T follicular helper cell (primary cell): ENCODE measurements around the gene ZCCHC24.
"Not testable (repeated sequence)": the region's sequence is repeated elsewhere in the genome, so short reads cannot be mapped to it uniquely, and the experiment has no call there.

Experiments
- DNase-seq: peaks from one replicate; pipeline ENCODE4 v3.0.0-alpha.2; 2020; ENCODE audit warnings: low read depth

The ZCCHC24 gene

GRCh38 chr10:79346388-79347225, 98.8 kb downstream of the ZCCHC24 start:
- DNase-seq: no peak

GRCh38 chr10:79346012-79346340, 99.4 kb downstream of the ZCCHC24 start:
- no peak for DNase-seq

- DNase-seq: no peak
These were observed 100.0 kb downstream of the ZCCHC24 start for GRCh38 chr10:79345241-79346011.

GRCh38 chr10:79344502-79345195, 100.8 kb downstream of the ZCCHC24 start:
- DNase-seq: no peak

- DNase-seq: no peak
These were observed 102.4 kb downstream of the ZCCHC24 start for GRCh38 chr10:79342811-79343561.

- no peak for DNase-seq
These were observed 103.1 kb downstream of the ZCCHC24 start for GRCh38 chr10:79342295-79342761.

GRCh38 chr10:79340646-79341244, 104.7 kb downstream of the ZCCHC24 start:
- no peak for DNase-seq

GRCh38 chr10:79339266-79339665, 106.2 kb downstream of the ZCCHC24 start:
- DNase-seq: no peak

GRCh38 chr10:79337783-79338469, 107.5 kb downstream of the ZCCHC24 start:
- not testable (repeated sequence) for DNase-seq

GRCh38 chr10:79336739-79337138, 108.7 kb downstream of the ZCCHC24 start:
- DNase-seq: no peak

GRCh38 chr10:79336276-79336675, 109.1 kb downstream of the ZCCHC24 start:
- no peak for DNase-seq

GRCh38 chr10:79335470-79336235, 109.8 kb downstream of the ZCCHC24 start:
- no peak for DNase-seq

- no peak for DNase-seq
These were observed 110.3 kb downstream of the ZCCHC24 start for GRCh38 chr10:79335094-79335469.

GRCh38 chr10:79334573-79334972, 110.9 kb downstream of the ZCCHC24 start:
- DNase-seq: no peak

- no peak for DNase-seq
These were observed 111.9 kb downstream of the ZCCHC24 start for GRCh38 chr10:79333513-79333912.

- DNase-seq: not testable (repeated sequence)
These were observed 112.7 kb downstream of the ZCCHC24 start for GRCh38 chr10:79332610-79333315.
